HepG2 (cell line): ENCODE measurements around the gene ARHGEF26. TPM values are rescaled to one million over a fixed set of nuclear protein-coding genes. Genes with fewer than 3 reads are reported as not detected.

ENCODE experiments used
- FOSL2 ChIP-seq: sonication (generic); formaldehyde crosslinking; IDR thresholded peaks from 2 replicates; pipeline ENCODE4 v1.4.0; 2020; ENCODE audit warnings: missing genetic modification reagents
- KDM1A ChIP-seq: IDR thresholded peaks from 2 replicates; pipeline ENCODE4 v1.6.1; 2016; ENCODE audit warnings: missing compliant biosample characterization
- MIER2 ChIP-seq: IDR thresholded peaks from 2 replicates; pipeline ENCODE4 v1.6.1; 2016; ENCODE audit warnings: missing biosample characterization, missing genetic modification reagents
- NR2F1 ChIP-seq, 2 experiments: fragments of 450-650 bp in 1 of 2; formaldehyde crosslinking in 1 of 2; IDR thresholded peaks; 2 replicates each; pipeline versions ENCODE4 v1.5.0 to v1.6.1; 2016 to 2020; ENCODE audit warnings: mild to moderate bottlenecking in 1 of 2, missing compliant biosample characterization in 1 of 2, missing genetic modification reagents in 1 of 2, moderate library complexity in 1 of 2
- RXRB ChIP-seq: IDR thresholded peaks from 2 replicates; pipeline ENCODE4 v1.6.1; 2016; ENCODE audit warnings: borderline replicate concordance, missing genetic modification reagents, missing compliant biosample characterization
- SALL1 ChIP-seq: sonication (generic); formaldehyde crosslinking; IDR thresholded peaks from 2 replicates; pipeline ENCODE4 v1.8.0; 2022; ENCODE audit warnings: mild to moderate bottlenecking, missing genetic modification reagents
- YEATS4 ChIP-seq: sonication (generic); formaldehyde crosslinking; IDR thresholded peaks from 2 replicates; pipeline ENCODE4 v1.4.0; 2020; ENCODE audit warnings: missing genetic modification reagents, borderline replicate concordance
- ZNF670 ChIP-seq: sonication (generic); formaldehyde crosslinking; IDR thresholded peaks from 2 replicates; pipeline ENCODE4 v1.8.0; 2022; ENCODE audit warnings: mild to moderate bottlenecking, missing genetic modification reagents, borderline replicate concordance
- polyA plus RNA-seq, 8 experiments: library from polyadenylated mRNA; depleted of rRNA in 3 of 8; stranded (reverse) in 7 of 8; unstranded in 1 of 8; fragments of >200 nt; fragmentation: Illumina TruSeq in 4 of 8; extraction: Trizol in 4 of 8; gene quantifications; 2 replicates each; pipeline versions ENCODE4 v1.2.1 to v1.2.3, GENCODE V29; 2011 to 2016; ENCODE audit warnings: low read depth in 4 of 8, missing spikeins in 1 of 8, mixed read lengths in 1 of 8; ENCODE audit not compliant: insufficient read depth in 1 of 8
- total RNA-seq, 5 experiments: library from RNA; depleted of rRNA; stranded (reverse); fragments of >200 nt; fragmentation: Illumina TruSeq; extraction: Trizol; gene quantifications; 2 replicates each; pipeline ENCODE4 v1.2.3, GENCODE V29; 2016; ENCODE audit warnings: low read depth in 1 of 5
- TF ChIP-seq, protein P1 (sequence below): sonication (generic); formaldehyde crosslinking; IDR thresholded peaks from 2 replicates; pipeline ENCODE4 v1.4.0; 2020; ENCODE audit warnings: missing genetic modification reagents, borderline replicate concordance
- TF ChIP-seq, protein P2 (sequence below): IDR thresholded peaks from 2 replicates; pipeline ENCODE4 v1.4.0; 2020; ENCODE audit warnings: mild to moderate bottlenecking, missing genetic modification reagents
- TF ChIP-seq, protein P3 (sequence below): sonication (generic); formaldehyde crosslinking; IDR thresholded peaks from 2 replicates; pipeline ENCODE4 v1.4.0; 2020; ENCODE audit warnings: missing genetic modification reagents, borderline replicate concordance
- TF ChIP-seq, protein P4 (sequence below): sonication (generic); formaldehyde crosslinking; IDR thresholded peaks from 2 replicates; pipeline ENCODE4 v1.4.0; 2020; ENCODE audit warnings: missing genetic modification reagents

Gene ARHGEF26
- total and polyA plus RNA-seq, 2 of the 13 experiments (the other 11 are each of a cell fraction or from before 2014, with no cell fraction given): 0.74 to 6.1 TPM

DNA sequence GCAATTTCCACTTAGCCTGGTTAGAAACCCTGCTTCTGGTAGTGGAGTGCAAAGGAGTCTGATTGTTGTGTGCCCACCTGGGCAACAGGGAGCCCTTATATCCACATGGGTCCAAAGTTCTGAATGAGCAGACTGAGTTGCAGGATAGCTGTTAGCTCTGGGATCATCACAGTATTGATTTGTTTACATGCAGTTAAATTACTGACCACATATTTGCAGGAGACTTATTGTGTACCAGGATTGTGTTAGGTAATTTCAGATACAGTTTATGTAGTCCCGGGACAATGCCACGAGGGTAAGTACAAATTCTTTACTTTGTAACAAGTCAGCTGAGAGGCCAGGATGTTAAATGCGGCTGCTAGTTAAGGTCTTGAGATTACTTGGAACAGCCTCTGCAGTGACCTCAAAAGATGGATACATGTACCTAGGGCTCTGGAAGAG lies 18.8 kb downstream of the ARHGEF26 start (continued):
- TF ChIP-seq, protein P1, sequence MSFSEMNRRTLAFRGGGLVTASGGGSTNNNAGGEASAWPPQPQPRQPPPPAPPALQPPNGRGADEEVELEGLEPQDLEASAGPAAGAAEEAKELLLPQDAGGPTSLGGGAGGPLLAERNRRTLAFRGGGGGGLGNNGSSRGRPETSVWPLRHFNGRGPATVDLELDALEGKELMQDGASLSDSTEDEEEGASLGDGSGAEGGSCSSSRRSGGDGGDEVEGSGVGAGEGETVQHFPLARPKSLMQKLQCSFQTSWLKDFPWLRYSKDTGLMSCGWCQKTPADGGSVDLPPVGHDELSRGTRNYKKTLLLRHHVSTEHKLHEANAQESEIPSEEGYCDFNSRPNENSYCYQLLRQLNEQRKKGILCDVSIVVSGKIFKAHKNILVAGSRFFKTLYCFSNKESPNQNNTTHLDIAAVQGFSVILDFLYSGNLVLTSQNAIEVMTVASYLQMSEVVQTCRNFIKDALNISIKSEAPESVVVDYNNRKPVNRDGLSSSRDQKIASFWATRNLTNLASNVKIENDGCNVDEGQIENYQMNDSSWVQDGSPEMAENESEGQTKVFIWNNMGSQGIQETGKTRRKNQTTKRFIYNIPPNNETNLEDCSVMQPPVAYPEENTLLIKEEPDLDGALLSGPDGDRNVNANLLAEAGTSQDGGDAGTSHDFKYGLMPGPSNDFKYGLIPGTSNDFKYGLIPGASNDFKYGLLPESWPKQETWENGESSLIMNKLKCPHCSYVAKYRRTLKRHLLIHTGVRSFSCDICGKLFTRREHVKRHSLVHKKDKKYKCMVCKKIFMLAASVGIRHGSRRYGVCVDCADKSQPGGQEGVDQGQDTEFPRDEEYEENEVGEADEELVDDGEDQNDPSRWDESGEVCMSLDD: peak; percentile 15; the same call in 1 of the 2 replicates
- TF ChIP-seq YEATS4 (0 out of 2 replicates have a peak, but pooled peaks have one; percentile 29), SALL1 (peak; percentile 94), KDM1A (CRISPR knock-in tag) (0 out of 2 replicates have a peak, but pooled peaks have one; percentile 49), NR2F1 (CRISPR knock-in tag; IDR thresholded peaks at IDR 0.05) (no peak; a peak in 1 of 4 replicates), MIER2 (CRISPR knock-in tag) (peak; percentile 72; the same call in 1 of the 2 replicates), RXRB (peak; percentile 82), ZNF670 (peak; percentile 74; the same call in 1 of the 2 replicates), FOSL2 (CRISPR knock-in tag) (peak; percentile 67)
- TF ChIP-seq, protein P2, sequence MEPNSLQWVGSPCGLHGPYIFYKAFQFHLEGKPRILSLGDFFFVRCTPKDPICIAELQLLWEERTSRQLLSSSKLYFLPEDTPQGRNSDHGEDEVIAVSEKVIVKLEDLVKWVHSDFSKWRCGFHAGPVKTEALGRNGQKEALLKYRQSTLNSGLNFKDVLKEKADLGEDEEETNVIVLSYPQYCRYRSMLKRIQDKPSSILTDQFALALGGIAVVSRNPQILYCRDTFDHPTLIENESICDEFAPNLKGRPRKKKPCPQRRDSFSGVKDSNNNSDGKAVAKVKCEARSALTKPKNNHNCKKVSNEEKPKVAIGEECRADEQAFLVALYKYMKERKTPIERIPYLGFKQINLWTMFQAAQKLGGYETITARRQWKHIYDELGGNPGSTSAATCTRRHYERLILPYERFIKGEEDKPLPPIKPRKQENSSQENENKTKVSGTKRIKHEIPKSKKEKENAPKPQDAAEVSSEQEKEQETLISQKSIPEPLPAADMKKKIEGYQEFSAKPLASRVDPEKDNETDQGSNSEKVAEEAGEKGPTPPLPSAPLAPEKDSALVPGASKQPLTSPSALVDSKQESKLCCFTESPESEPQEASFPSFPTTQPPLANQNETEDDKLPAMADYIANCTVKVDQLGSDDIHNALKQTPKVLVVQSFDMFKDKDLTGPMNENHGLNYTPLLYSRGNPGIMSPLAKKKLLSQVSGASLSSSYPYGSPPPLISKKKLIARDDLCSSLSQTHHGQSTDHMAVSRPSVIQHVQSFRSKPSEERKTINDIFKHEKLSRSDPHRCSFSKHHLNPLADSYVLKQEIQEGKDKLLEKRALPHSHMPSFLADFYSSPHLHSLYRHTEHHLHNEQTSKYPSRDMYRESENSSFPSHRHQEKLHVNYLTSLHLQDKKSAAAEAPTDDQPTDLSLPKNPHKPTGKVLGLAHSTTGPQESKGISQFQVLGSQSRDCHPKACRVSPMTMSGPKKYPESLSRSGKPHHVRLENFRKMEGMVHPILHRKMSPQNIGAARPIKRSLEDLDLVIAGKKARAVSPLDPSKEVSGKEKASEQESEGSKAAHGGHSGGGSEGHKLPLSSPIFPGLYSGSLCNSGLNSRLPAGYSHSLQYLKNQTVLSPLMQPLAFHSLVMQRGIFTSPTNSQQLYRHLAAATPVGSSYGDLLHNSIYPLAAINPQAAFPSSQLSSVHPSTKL (CRISPR knock-in tag): peak; percentile 99
- TF ChIP-seq, protein P3, sequence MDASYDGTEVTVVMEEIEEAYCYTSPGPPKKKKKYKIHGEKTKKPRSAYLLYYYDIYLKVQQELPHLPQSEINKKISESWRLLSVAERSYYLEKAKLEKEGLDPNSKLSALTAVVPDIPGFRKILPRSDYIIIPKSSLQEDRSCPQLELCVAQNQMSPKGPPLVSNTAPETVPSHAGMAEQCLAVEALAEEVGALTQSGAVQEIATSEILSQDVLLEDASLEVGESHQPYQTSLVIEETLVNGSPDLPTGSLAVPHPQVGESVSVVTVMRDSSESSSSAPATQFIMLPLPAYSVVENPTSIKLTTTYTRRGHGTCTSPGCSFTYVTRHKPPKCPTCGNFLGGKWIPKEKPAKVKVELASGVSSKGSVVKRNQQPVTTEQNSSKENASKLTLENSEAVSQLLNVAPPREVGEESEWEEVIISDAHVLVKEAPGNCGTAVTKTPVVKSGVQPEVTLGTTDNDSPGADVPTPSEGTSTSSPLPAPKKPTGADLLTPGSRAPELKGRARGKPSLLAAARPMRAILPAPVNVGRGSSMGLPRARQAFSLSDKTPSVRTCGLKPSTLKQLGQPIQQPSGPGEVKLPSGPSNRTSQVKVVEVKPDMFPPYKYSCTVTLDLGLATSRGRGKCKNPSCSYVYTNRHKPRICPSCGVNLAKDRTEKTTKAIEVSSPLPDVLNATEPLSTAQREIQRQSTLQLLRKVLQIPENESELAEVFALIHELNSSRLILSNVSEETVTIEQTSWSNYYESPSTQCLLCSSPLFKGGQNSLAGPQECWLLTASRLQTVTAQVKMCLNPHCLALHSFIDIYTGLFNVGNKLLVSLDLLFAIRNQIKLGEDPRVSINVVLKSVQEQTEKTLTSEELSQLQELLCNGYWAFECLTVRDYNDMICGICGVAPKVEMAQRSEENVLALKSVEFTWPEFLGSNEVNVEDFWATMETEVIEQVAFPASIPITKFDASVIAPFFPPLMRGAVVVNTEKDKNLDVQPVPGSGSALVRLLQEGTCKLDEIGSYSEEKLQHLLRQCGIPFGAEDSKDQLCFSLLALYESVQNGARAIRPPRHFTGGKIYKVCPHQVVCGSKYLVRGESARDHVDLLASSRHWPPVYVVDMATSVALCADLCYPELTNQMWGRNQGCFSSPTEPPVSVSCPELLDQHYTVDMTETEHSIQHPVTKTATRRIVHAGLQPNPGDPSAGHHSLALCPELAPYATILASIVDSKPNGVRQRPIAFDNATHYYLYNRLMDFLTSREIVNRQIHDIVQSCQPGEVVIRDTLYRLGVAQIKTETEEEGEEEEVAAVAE (CRISPR knock-in tag): peak; percentile 46; the same call in 1 of the 2 replicates
- TF ChIP-seq, protein P4, sequence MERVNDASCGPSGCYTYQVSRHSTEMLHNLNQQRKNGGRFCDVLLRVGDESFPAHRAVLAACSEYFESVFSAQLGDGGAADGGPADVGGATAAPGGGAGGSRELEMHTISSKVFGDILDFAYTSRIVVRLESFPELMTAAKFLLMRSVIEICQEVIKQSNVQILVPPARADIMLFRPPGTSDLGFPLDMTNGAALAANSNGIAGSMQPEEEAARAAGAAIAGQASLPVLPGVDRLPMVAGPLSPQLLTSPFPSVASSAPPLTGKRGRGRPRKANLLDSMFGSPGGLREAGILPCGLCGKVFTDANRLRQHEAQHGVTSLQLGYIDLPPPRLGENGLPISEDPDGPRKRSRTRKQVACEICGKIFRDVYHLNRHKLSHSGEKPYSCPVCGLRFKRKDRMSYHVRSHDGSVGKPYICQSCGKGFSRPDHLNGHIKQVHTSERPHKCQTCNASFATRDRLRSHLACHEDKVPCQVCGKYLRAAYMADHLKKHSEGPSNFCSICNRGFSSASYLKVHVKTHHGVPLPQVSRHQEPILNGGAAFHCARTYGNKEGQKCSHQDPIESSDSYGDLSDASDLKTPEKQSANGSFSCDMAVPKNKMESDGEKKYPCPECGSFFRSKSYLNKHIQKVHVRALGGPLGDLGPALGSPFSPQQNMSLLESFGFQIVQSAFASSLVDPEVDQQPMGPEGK (CRISPR knock-in tag): peak; percentile 34; the same call in 1 of the 2 replicates
